IPS-18c (cell line): ENCODE data around the gene SPAAR.

Source experiments
- H3K4me3 ChIP-seq: 2 replicates; pipeline ENCODE4 v1.7.0; 2013; ENCODE audit warnings: low read depth, mild to moderate bottlenecking, low read length, moderate library complexity; ENCODE audit not compliant: insufficient read depth
- H3K9me3 ChIP-seq: one replicate; pipeline ENCODE4 v1.6.1; 2013; ENCODE audit warnings: mild to moderate bottlenecking, low read length, moderate library complexity; ENCODE audit not compliant: control insufficient read depth, insufficient read depth

Gene SPAAR

GRCh38 chr9:35958104-35958837, 49.0 kb downstream of the SPAAR start, which contains the start of gene OR2S2:
TSS of gene OR2S2 (minus strand) at chr9:35958154. CDS start at chr9:35958098, 56 bp downstream.
- H3K4me3 ChIP-seq = no peak within 1 kb of the TSS
- no peaks in the 10 kb centered on the region for H3K9me3 ChIP-seq

GRCh38 chr9:35960039-35960655, 50.9 kb downstream of the SPAAR start:
- no peaks in the 10 kb centered on the region for H3K9me3 ChIP-seq
- H3K4me3 ChIP-seq = no peak overlapping the region
